PC-9 (cell line): ENCODE measurements around the gene CUL9. TPM values are rescaled to one million over a fixed set of nuclear protein-coding genes. Genes with fewer than 3 reads are reported as not detected.

Experiments
- BruUV-seq: library from RNA; stranded (reverse); fragments of 400-500 nt; replicated peaks from 2 replicates; lab custom pipeline; 2021; lab: Mats Ljungman, UMichigan
- CTCF ChIA-PET: fragments of 300-600 bp; sonication (Branson Sonifier 250); formaldehyde crosslinking; loops from one replicate; lab custom pipeline; 2022; ENCODE audit warnings: antibody characterized with exemption; lab: Charles Lee
- POLR2A ChIA-PET: fragments of 300-600 bp; sonication (Branson Sonifier 250); formaldehyde crosslinking; loops from one replicate; lab custom pipeline; 2022; ENCODE audit warnings: antibody characterized with exemption; ENCODE audit not compliant: unreplicated experiment; lab: Charles Lee
- DNase-seq, 2 experiments: peaks; one replicate each; pipeline versions ENCODE4 v3.0.0 to v3.0.0-alpha.2; 2015 to 2022; ENCODE audit warnings: mixed read lengths in 1 of 2
- H2AFZ ChIP-seq: fragments of 200-600 bp; sonication (generic); 2 replicates; pipeline ENCODE4 v1.8.1; 2017; ENCODE audit warnings: antibody characterized with exemption
- H3F3A ChIP-seq: fragments of 200-600 bp; sonication (generic); 2 replicates; pipeline ENCODE4 v1.8.1; 2017; ENCODE audit warnings: antibody characterized with exemption, mild to moderate bottlenecking, low read depth; ENCODE audit not compliant: insufficient read depth
- H3K27ac ChIP-seq: fragments of 200-600 bp; sonication (generic); 2 replicates; pipeline ENCODE4 v1.6.1; 2016; ENCODE audit warnings: mixed run types
- H3K27me3 ChIP-seq: fragments of 200-600 bp; sonication (generic); 2 replicates; pipeline ENCODE4 v1.6.1; 2016; ENCODE audit warnings: low read depth, mixed run types; ENCODE audit not compliant: insufficient read depth
- H3K36me3 ChIP-seq: fragments of 200-600 bp; sonication (generic); 2 replicates; pipeline ENCODE4 v1.6.1; 2016; ENCODE audit warnings: low read depth, mixed run types
- H3K4me1 ChIP-seq: fragments of 200-600 bp; sonication (generic); replicated peaks from 2 replicates; pipeline ENCODE4 v1.6.1; 2016; ENCODE audit warnings: mixed run types; ENCODE audit not compliant: insufficient read depth
- H3K4me2 ChIP-seq: fragments of 200-600 bp; sonication (generic); 2 replicates; pipeline ENCODE4 v1.6.1; 2017; ENCODE audit warnings: mixed run types
- H3K4me3 ChIP-seq: fragments of 200-600 bp; sonication (generic); 2 replicates; pipeline ENCODE4 v1.6.1; 2016; ENCODE audit warnings: mixed run types
- H3K79me2 ChIP-seq: fragments of 200-600 bp; sonication (generic); 2 replicates; pipeline ENCODE4 v1.6.1; 2017; ENCODE audit warnings: low read depth, mixed run types
- H3K9me2 ChIP-seq: fragments of 200-600 bp; sonication (generic); 2 replicates; pipeline ENCODE4 v1.8.1; 2017; ENCODE audit warnings: mild to moderate bottlenecking; ENCODE audit not compliant: insufficient read depth
- H3K9me3 ChIP-seq: fragments of 200-600 bp; sonication (generic); 2 replicates; pipeline ENCODE4 v1.8.1; 2016; ENCODE audit warnings: low read depth; ENCODE audit not compliant: insufficient read depth
- H4K20me1 ChIP-seq: fragments of 200-600 bp; sonication (generic); 2 replicates; pipeline ENCODE4 v1.8.1; 2017; ENCODE audit not compliant: insufficient read depth
- CTCF ChIP-seq: fragments of 200-600 bp; sonication (generic); conservative IDR thresholded peaks from 2 replicates; pipeline ENCODE4 v1.6.1; 2017; ENCODE audit warnings: mixed run types, antibody characterized with exemption, mild to moderate bottlenecking, moderate library complexity
- EZH2 ChIP-seq: fragments of 200-600 bp; sonication (generic); IDR thresholded peaks from 2 replicates; pipeline ENCODE4 v1.8.0; 2017; ENCODE audit warnings: antibody characterized with exemption, low read depth
- intact Hi-C: fragments of 100-400 bp; cut with micrococcal nuclease; formaldehyde crosslinking; loops from one replicate; pipeline ENCODE4 v1.10.0; 2022; ENCODE audit not compliant: unreplicated experiment
- total RNA-seq: library from RNA; stranded (reverse); gene quantifications from 2 replicates; pipeline ENCODE4 v1.2.3, GENCODE V29; 2021

The CUL9 gene
- total RNA-seq, 1 experiment from 2014 or later, result 52.8 TPM

GRCh38 chr6:43269273-43270007, 87.4 kb downstream of the CUL9 start:
- Histone ChIP-seq H3K4me1 (no peaks in the 10 kb centered on the region), H3F3A (no peaks in the 10 kb centered on the region), H3K36me3 (no peaks in the 10 kb centered on the region), H3K9me2 (no peaks in the 10 kb centered on the region), H3K27me3 (no peaks in the 10 kb centered on the region), H4K20me1 (no peaks in the 10 kb centered on the region), H3K4me3 (no peak overlapping the region), H3K27ac (no peak overlapping the region), H2AFZ (no peak overlapping the region), H3K79me2 (no peaks in the 10 kb centered on the region), H3K9me3 (no peaks in the 10 kb centered on the region), H3K4me2 (no peak overlapping the region)
- no TSS peak for BruUV-seq
- ChIA-PET CTCF (no interaction called here), POLR2A (no interaction called here)
- intact Hi-C loops, result no loop called here
- TF ChIP-seq CTCF (no peak), EZH2 (no peak)
- no peak for DNase-seq

GRCh38 chr6:43271103-43271815, 89.3 kb downstream of the CUL9 start:
- no peaks in the 10 kb centered on the region for H4K20me1 ChIP-seq
- BruUV-seq, result no TSS peak
- H2AFZ ChIP-seq, result no peak overlapping the region
- no peak overlapping the region for H3K4me2 ChIP-seq
- intact Hi-C loops, result no loop called here
- no peak overlapping the region for H3K27ac ChIP-seq
- no peak for DNase-seq
- H3K4me1 ChIP-seq, result no peaks in the 10 kb centered on the region
- H3K4me3 ChIP-seq, result no peak overlapping the region
- H3K79me2 ChIP-seq, result no peaks in the 10 kb centered on the region
- H3F3A ChIP-seq, result no peaks in the 10 kb centered on the region
- no peaks in the 10 kb centered on the region for H3K27me3 ChIP-seq
- POLR2A ChIA-PET, result interaction anchor here (0.5 kb wide), 1 partner anchor 98 kb away, joined by 6 read pairs; the partner anchor contains the start of gene ZNF318
- no peaks in the 10 kb centered on the region for H3K36me3 ChIP-seq
- TF ChIP-seq CTCF, result no peak
- no peak for TF ChIP-seq EZH2
- no peaks in the 10 kb centered on the region for H3K9me2 ChIP-seq
- CTCF ChIA-PET, result no interaction called here
- no peaks in the 10 kb centered on the region for H3K9me3 ChIP-seq

- no peak overlapping the region for H2AFZ ChIP-seq
- H4K20me1 ChIP-seq, result no peaks in the 10 kb centered on the region
- intact Hi-C loops, result no loop called here
- no peaks in the 10 kb centered on the region for H3K27me3 ChIP-seq
- no peaks in the 10 kb centered on the region for H3F3A ChIP-seq
- ChIA-PET POLR2A (no interaction called here), CTCF (no interaction called here)
- no peak for DNase-seq
- no peaks in the 10 kb centered on the region for H3K9me3 ChIP-seq
- TF ChIP-seq EZH2 (no peak), CTCF (no peak)
- H3K36me3 ChIP-seq, result no peaks in the 10 kb centered on the region
- no TSS peak for BruUV-seq
- no peaks in the 10 kb centered on the region for H3K79me2 ChIP-seq
- H3K4me2 ChIP-seq, result no peak overlapping the region
- no peaks in the 10 kb centered on the region for H3K9me2 ChIP-seq
- no peak overlapping the region for H3K4me3 ChIP-seq
- H3K27ac ChIP-seq, result no peak overlapping the region
- no peaks in the 10 kb centered on the region for H3K4me1 ChIP-seq
Observed at GRCh38 chr6:43271944-43272343, 89.9 kb downstream of the CUL9 start.
